ENCODE results near the gene RPRD1B.

GRCh38 chr20:37995856-37996605 is 37.5 kb upstream of the RPRD1B start:
- TF ChIP-seq CTCF (IDR thresholded peaks at IDR 0.05; ENCODE audit: borderline replicate concordance, extremely low read depth, low read length, poor library complexity, severe bottlenecking) (no peak), EZH2 (IDR thresholded peaks at IDR 0.05; ENCODE audit: borderline replicate concordance, low read depth, low read length, severe bottlenecking) (no peak)

Data from DND-41 (cell line).